Esophagus muscularis mucosa (tissue), 4 donors: Measurements from ENCODE around the gene PEX26.

Source experiments
- CTCF ChIP-seq, 3 experiments: fragments of 200-600 bp in 2 of 3; fragments of 450-650 bp in 1 of 3; sonication (generic) in 2 of 3; IDR thresholded peaks; one replicate each; pipeline ENCODE4 v1.5.1; 2017 to 2019; ENCODE audit warnings: antibody characterized with exemption in 3 of 3, mild to moderate bottlenecking in 2 of 3, moderate library complexity in 1 of 3
- EP300 ChIP-seq: sonication (generic); formaldehyde crosslinking; IDR thresholded peaks from one replicate; pipeline ENCODE4 v1.6.1; 2017; ENCODE audit warnings: antibody characterized with exemption
- POLR2A ChIP-seq: fragments of 450-650 bp; IDR thresholded peaks from one replicate; pipeline ENCODE4 v1.6.1; 2017; ENCODE audit warnings: antibody characterized with exemption, moderate library complexity, mild to moderate bottlenecking, low read depth

GRCh38 chr22:18075720-18076497 lies 1.9 kb upstream of the PEX26 start:
- TF ChIP-seq EP300 = no peak
- no peak for TF ChIP-seq POLR2A
- TF ChIP-seq CTCF (IDR thresholded peaks at IDR 0.05) = peak; percentile 86 to 96 (median 91)
